Measurements from ENCODE around the gene HBP1.
"Not testable (repeated sequence)": the region's sequence is repeated elsewhere in the genome, so short reads cannot be mapped to it uniquely, and the experiment has no call there.

The HBP1 gene

GRCh38 chr7:107186240-107186639 is 17.4 kb downstream of the HBP1 start:
- no peak for DNase-seq

- no peak for DNase-seq
Measured at GRCh38 chr7:107187774-107188173, 19.0 kb downstream of the HBP1 start.

GRCh38 chr7:107190090-107190489 is 21.3 kb downstream of the HBP1 start:
- DNase-seq: no peak

- DNase-seq: no peak
Measured at GRCh38 chr7:107194052-107194451, 25.2 kb downstream of the HBP1 start.

GRCh38 chr7:107196834-107197610 is 28.2 kb downstream of the HBP1 start:
- no peak for DNase-seq

- DNase-seq: peak; percentile 20
Measured at GRCh38 chr7:107201795-107202450, 33.1 kb downstream of the HBP1 start.

- DNase-seq: no peak
Measured at GRCh38 chr7:107203607-107204006, 34.8 kb downstream of the HBP1 start.

GRCh38 chr7:107206136-107206535 is 37.3 kb downstream of the HBP1 start:
- no peak for DNase-seq

GRCh38 chr7:107206706-107207105 is 37.9 kb downstream of the HBP1 start:
- no peak for DNase-seq

- no peak for DNase-seq
Measured at GRCh38 chr7:107207459-107207858, 38.7 kb downstream of the HBP1 start.

- no peak for DNase-seq
Measured at GRCh38 chr7:107208024-107208521, 39.3 kb downstream of the HBP1 start.

GRCh38 chr7:107208563-107208962 is 39.8 kb downstream of the HBP1 start:
- no peak for DNase-seq

GRCh38 chr7:107209565-107209964 is 40.8 kb downstream of the HBP1 start:
- no peak for DNase-seq

GRCh38 chr7:107210400-107210799 is 41.6 kb downstream of the HBP1 start:
- no peak for DNase-seq

- no peak for DNase-seq
Measured at GRCh38 chr7:107212725-107213124, 43.9 kb downstream of the HBP1 start.

GRCh38 chr7:107213193-107213788 is 44.5 kb downstream of the HBP1 start:
- DNase-seq: no peak

- DNase-seq: no peak
Measured at GRCh38 chr7:107213945-107214344, 45.1 kb downstream of the HBP1 start.

- no peak for DNase-seq
Measured at GRCh38 chr7:107219563-107220244, 50.9 kb downstream of the HBP1 start.

GRCh38 chr7:107220356-107220755 is 51.6 kb downstream of the HBP1 start:
- no peak for DNase-seq

- not testable (repeated sequence) for DNase-seq
Measured at GRCh38 chr7:107220806-107221205, 52.0 kb downstream of the HBP1 start.

- DNase-seq: no peak
Measured at GRCh38 chr7:107224374-107225223, 55.8 kb downstream of the HBP1 start.

- DNase-seq: no peak
Measured at GRCh38 chr7:107228291-107228690, 59.5 kb downstream of the HBP1 start.

All from NCI-H510A (cell line).